ENCODE results near the gene GNB1. TPM values are rescaled to one million over a fixed set of nuclear protein-coding genes. Genes with fewer than 3 reads are reported as not detected.

GNB1 gene
- polyA plus RNA-seq, 1 experiment, result 400 TPM

- no peak overlapping the region for H3K4me3 ChIP-seq (ENCODE audit: low read depth, low read length)
- H3K27ac ChIP-seq (ENCODE audit: low read depth, low read length), result no peak overlapping the region
- DNase-seq (ENCODE audit: low read depth, low spot score), result no peak
- TF ChIP-seq CTCF (IDR thresholded peaks at IDR 0.05; ENCODE audit: low read depth, low read length), result no peak
- H3K27me3 ChIP-seq (ENCODE audit: control insufficient read depth, insufficient read depth, low read length), result no peaks in the 10 kb centered on the region
- H3K9me3 ChIP-seq (ENCODE audit: control insufficient read depth, insufficient read depth, low read length), result no peaks in the 10 kb centered on the region; the same call in 1 of the 2 replicates
- POLR2A ChIA-PET, result interaction anchor here (0.7 kb wide), 1 partner anchor 24 kb away, joined by 3 read pairs; no protein-coding TSS in a partner anchor
- CTCF ChIA-PET, result no interaction called here
These were observed 111.6 kb downstream of the GNB1 start for GRCh38 chr1:1779320-1779675.

- Histone ChIP-seq H3K27me3 (ENCODE audit: control insufficient read depth, insufficient read depth, low read length) (no peaks in the 10 kb centered on the region), H3K4me3 (ENCODE audit: low read depth, low read length) (peak overlapping the region; percentile 80), H3K9me3 (ENCODE audit: control insufficient read depth, insufficient read depth, low read length) (no peaks in the 10 kb centered on the region; the same call in 1 of the 2 replicates), H3K27ac (ENCODE audit: low read depth, low read length) (no peak overlapping the region)
- DNase-seq (ENCODE audit: low read depth, low spot score), result no peak
- CTCF ChIA-PET, result no interaction called here
- POLR2A ChIA-PET, result interaction anchor here (0.7 kb wide), 1 partner anchor 24 kb away, joined by 3 read pairs; no protein-coding TSS in a partner anchor
- TF ChIP-seq CTCF (IDR thresholded peaks at IDR 0.05; ENCODE audit: low read depth, low read length), result no peak
These were observed 112.1 kb downstream of the GNB1 start for GRCh38 chr1:1778663-1779319.

- DNase-seq (ENCODE audit: low read depth, low spot score), result no peak
- no peak for TF ChIP-seq CTCF (IDR thresholded peaks at IDR 0.05; ENCODE audit: low read depth, low read length)
- Histone ChIP-seq H3K27ac (ENCODE audit: low read depth, low read length) (no peak within 1 kb of the TSS), H3K4me3 (ENCODE audit: low read depth, low read length) (peak within 1 kb of the TSS; percentile 80), H3K9me3 (ENCODE audit: control insufficient read depth, insufficient read depth, low read length) (no peaks in the 10 kb centered on the region; the same call in 1 of the 2 replicates), H3K27me3 (ENCODE audit: control insufficient read depth, insufficient read depth, low read length) (no peaks in the 10 kb centered on the region)
- POLR2A ChIA-PET, result no interaction called here
- CTCF ChIA-PET, result interaction anchor here (1.2 kb wide), 1 partner anchor 127 kb away, joined by 3 read pairs; no protein-coding TSS in a partner anchor
These were observed 112.8 kb downstream of the GNB1 start, which contains the start of gene NADK for GRCh38 chr1:1777950-1778662. NADK (minus strand) TSS chr1:1778470; CDS start chr1:1765406, 13,064 bp downstream.

GRCh38 chr1:1777583-1777899 is 113.3 kb downstream of the GNB1 start:
- H3K9me3 ChIP-seq (ENCODE audit: control insufficient read depth, insufficient read depth, low read length), result no peaks in the 10 kb centered on the region; the same call in 1 of the 2 replicates
- no peaks in the 10 kb centered on the region for H3K27me3 ChIP-seq (ENCODE audit: control insufficient read depth, insufficient read depth, low read length)
- H3K4me3 ChIP-seq (ENCODE audit: low read depth, low read length), result peak overlapping the region; percentile 80
- POLR2A ChIA-PET, result no interaction called here
- CTCF ChIA-PET, result interaction anchor here (1.2 to 2.0 kb wide), 2 partner anchors 127 to 129 kb away, joined by 3 to 10 read pairs; no protein-coding TSS in a partner anchor
- TF ChIP-seq CTCF (IDR thresholded peaks at IDR 0.05; ENCODE audit: low read depth, low read length), result no peak
- no peak overlapping the region for H3K27ac ChIP-seq (ENCODE audit: low read depth, low read length)
- DNase-seq (ENCODE audit: low read depth, low spot score), result no peak

All from AG04450 (cell line).